GM18951 (cell line): Measurements from ENCODE around the gene ACOT4.
A peak's percentile ranks its signal among the peaks of the same experiment; 100 is the strongest.

Source experiments
- POLR2A ChIP-seq: IDR thresholded peaks from 4 replicates; pipeline ENCODE4 v1.6.1; 2011; ENCODE audit warnings: mild to moderate bottlenecking; ENCODE audit not compliant: insufficient read length, insufficient read depth; ENCODE audit errors: extremely low read depth
- in situ Hi-C: fragments of 300-500 bp; cut with MboI; formaldehyde crosslinking; loops from one replicate; pipeline ENCODE4 v1.12.0; 2022; ENCODE audit warnings: low sequenced_read_pairs, mixed read lengths, inconsistent platforms; ENCODE audit not compliant: unreplicated experiment

ACOT4 gene

GRCh38 chr14:73607241-73607640, 15.6 kb downstream of the ACOT4 start:
- in situ Hi-C loops: no loop called here
- TF ChIP-seq POLR2A: no peak

- TF ChIP-seq POLR2A: no peak
- in situ Hi-C loops: no loop called here
Measured at GRCh38 chr14:73610687-73611086, 19.0 kb downstream of the ACOT4 start.

GRCh38 chr14:73612339-73613045, 20.8 kb downstream of the ACOT4 start, which contains the start of gene ACOT6:
TSS of gene ACOT6 (plus strand) at chr14:73612517. CDS start at chr14:73612572, 55 bp downstream.
- TF ChIP-seq POLR2A: peak; percentile 39
- in situ Hi-C loops: no loop called here

GRCh38 chr14:73613046-73613383, 21.3 kb downstream of the ACOT4 start:
- no peak for TF ChIP-seq POLR2A
- in situ Hi-C loops: no loop called here

- in situ Hi-C loops: no loop called here
- no peak for TF ChIP-seq POLR2A
Measured at GRCh38 chr14:73613419-73613963, 21.8 kb downstream of the ACOT4 start.

GRCh38 chr14:73616831-73617230, 25.2 kb downstream of the ACOT4 start:
- TF ChIP-seq POLR2A: no peak
- in situ Hi-C loops: no loop called here

GRCh38 chr14:73619524-73619923, 27.9 kb downstream of the ACOT4 start:
- in situ Hi-C loops: no loop called here
- no peak for TF ChIP-seq POLR2A

- no peak for TF ChIP-seq POLR2A
Measured at GRCh38 chr14:73620268-73620667, 28.6 kb downstream of the ACOT4 start.

GRCh38 chr14:73623504-73624054, 31.9 kb downstream of the ACOT4 start:
- in situ Hi-C loops: no loop called here
- no peak for TF ChIP-seq POLR2A

More at GRCh38 chr14:73620268-73620667, 28.6 kb downstream of the ACOT4 start:
- in situ Hi-C loops: no loop called here

GRCh38 chr14:73625706-73626105, 34.0 kb downstream of the ACOT4 start:
- TF ChIP-seq POLR2A: no peak
- in situ Hi-C loops: no loop called here

- no peak for TF ChIP-seq POLR2A
- in situ Hi-C loops: no loop called here
Measured at GRCh38 chr14:73627151-73627558, 35.5 kb downstream of the ACOT4 start.

GRCh38 chr14:73630009-73630780, 38.5 kb downstream of the ACOT4 start:
- in situ Hi-C loops: loop anchor here (10.0 kb wide), 1 partner anchor 125 kb away; no protein-coding TSS in a partner anchor
- no peak for TF ChIP-seq POLR2A
